HepG2 (cell line): Measurements from ENCODE around the gene FOXL3. TPM values are rescaled to one million over a fixed set of nuclear protein-coding genes. Genes with fewer than 3 reads are reported as not detected.

Experiments
- ATAC-seq: fragments of 200-7000 bp; cut with Tn5 transposase; 3 replicates; pipeline ENCODE4 v1.9.1; 2020; ENCODE audit warnings: mild to moderate bottlenecking, moderate library complexity
- BruUV-seq: library from RNA; stranded (reverse); fragments of 400-500 nt; replicated peaks from 2 replicates; lab custom pipeline; 2021; lab: Mats Ljungman, UMichigan
- CTCF ChIA-PET: fragments of 300-600 bp; formaldehyde crosslinking; extraction: SDS; loops from one replicate; lab custom pipeline; 2021; ENCODE audit warnings: low total read pairs, inconsistent platforms, low intra/inter-chr PET ratio; lab: Yijun Ruan, JAX
- POLR2A ChIA-PET: fragments of 350-600 bp; sonication (Branson Sonifier 250); formaldehyde crosslinking; loops from one replicate; lab custom pipeline; 2020; ENCODE audit warnings: antibody characterized with exemption, inconsistent platforms; lab: Yijun Ruan, JAX
- DNase-seq: peaks from one replicate; pipeline ENCODE4 v3.0.0-alpha.2; 2015; ENCODE audit warnings: low spot score
- FAIRE-seq: peaks from 3 replicates; lab custom pipeline; 2011; peaks lifted over from hg19 to GRCh38; lab: Jason Lieb, UNC
- H2AFZ ChIP-seq: one replicate; pipeline ENCODE4 v1.6.1; 2011; ENCODE audit warnings: low read length, inconsistent platforms
- H3K27ac ChIP-seq: fragments of 300-600 bp; 3 replicates; pipeline ENCODE4 v1.8.0; 2011; ENCODE audit warnings: mixed run types, mild to moderate bottlenecking, mixed read lengths, low read length, inconsistent platforms; ENCODE audit not compliant: insufficient read depth; ENCODE audit errors: extremely low read length
- H3K27me3 ChIP-seq, 2 experiments: fragments of 200-600 bp in 1 of 2; 2 replicates in 1 of 2; 3 replicates in 1 of 2; pipeline versions ENCODE4 v1.6.0 to v1.8.0; 2011; ENCODE audit warnings: low read length in 2 of 2, mild to moderate bottlenecking in 2 of 2, moderate library complexity in 2 of 2, inconsistent platforms in 1 of 2; ENCODE audit not compliant: insufficient read depth in 2 of 2, control insufficient read depth in 1 of 2
- H3K36me3 ChIP-seq, 2 experiments: fragments of 200-600 bp in 1 of 2; replicated peaks in 1 of 2; 2 replicates in 1 of 2; 3 replicates in 1 of 2; pipeline versions ENCODE4 v1.5.1 to v1.8.0; 2011; ENCODE audit warnings: low read length in 2 of 2, inconsistent platforms in 1 of 2; ENCODE audit not compliant: insufficient read depth in 2 of 2, control insufficient read depth in 1 of 2
- H3K4me1 ChIP-seq: 2 replicates; pipeline ENCODE4 v1.5.1; 2012; ENCODE audit warnings: low read length, inconsistent platforms; ENCODE audit not compliant: insufficient read depth
- H3K4me2 ChIP-seq: 2 replicates; pipeline ENCODE4 v1.6.0; 2011; ENCODE audit warnings: low read depth, low read length, inconsistent platforms
- H3K4me3 ChIP-seq, 3 experiments: fragments of 200-600 bp in 1 of 3; sonication (generic), shearing (Covaris generic) in 1 of 3; replicated peaks in 1 of 3; 2 replicates each; pipeline ENCODE4 v1.5.1; 2011 to 2016; ENCODE audit warnings: low read length in 3 of 3, inconsistent platforms in 2 of 3, low read depth in 2 of 3, mild to moderate bottlenecking in 2 of 3, control low read depth in 1 of 3, mixed read lengths in 1 of 3; ENCODE audit not compliant: insufficient read depth in 1 of 3
- H3K79me2 ChIP-seq: one replicate; pipeline ENCODE4 v1.6.1; 2011; ENCODE audit warnings: low read length, inconsistent platforms; ENCODE audit not compliant: insufficient read depth
- H3K9ac ChIP-seq: 2 replicates; pipeline ENCODE4 v1.6.0; 2011; ENCODE audit warnings: mild to moderate bottlenecking, low read depth, low read length, inconsistent platforms; ENCODE audit not compliant: insufficient read depth
- H3K9me3 ChIP-seq: 2 replicates; pipeline ENCODE4 v1.5.1; 2012; ENCODE audit warnings: mild to moderate bottlenecking, low read length
- H4K20me1 ChIP-seq: 2 replicates; pipeline ENCODE4 v1.6.0; 2011; ENCODE audit warnings: inconsistent platforms, mild to moderate bottlenecking, low read length, moderate library complexity; ENCODE audit not compliant: insufficient read depth
- ZNF251 ChIP-seq: sonication (generic); formaldehyde crosslinking; IDR thresholded peaks from 2 replicates; pipeline ENCODE4 v1.9.0; 2021; ENCODE audit warnings: mild to moderate bottlenecking, missing genetic modification reagents
- ZNF263 ChIP-seq: sonication (generic); formaldehyde crosslinking; IDR thresholded peaks from 2 replicates; pipeline ENCODE4 v1.4.0; 2020; ENCODE audit warnings: missing genetic modification reagents
- ZNF276 ChIP-seq: sonication (generic); formaldehyde crosslinking; IDR thresholded peaks from 2 replicates; pipeline ENCODE4 v1.4.0; 2020; ENCODE audit warnings: mild to moderate bottlenecking, low read depth, missing genetic modification reagents
- ZNF367 ChIP-seq: sonication (generic); formaldehyde crosslinking; IDR thresholded peaks from 2 replicates; pipeline ENCODE4 v1.4.0; 2020; ENCODE audit warnings: missing genetic modification reagents, borderline replicate concordance
- ZNF574 ChIP-seq: sonication (generic); formaldehyde crosslinking; IDR thresholded peaks from 2 replicates; pipeline ENCODE4 v1.4.0; 2020; ENCODE audit warnings: missing genetic modification reagents
- WGBS: methylation state at CpG from one replicate; pipeline ENCODE4 v1.1.6; 2017; ENCODE audit warnings: low lambda C conversion rate; 5-methylcytosine and 5-hydroxymethylcytosine counted together
- in situ Hi-C: cut with HindIII; loops from 2 replicates; pipeline ENCODE4 v1.10.0; 2017; ENCODE audit warnings: low pct_unique_long_range_greater_than_20kb; ENCODE audit not compliant: extremely low pct_ligation_motif_present
- intact Hi-C: fragments of 100-400 bp; cut with micrococcal nuclease; formaldehyde crosslinking; loops from one replicate; pipeline ENCODE4 v1.10.0; 2022; ENCODE audit not compliant: unreplicated experiment
- polyA plus RNA-seq, 8 experiments: library from polyadenylated mRNA; depleted of rRNA in 3 of 8; stranded (reverse) in 7 of 8; unstranded in 1 of 8; fragments of >200 nt; fragmentation: Illumina TruSeq in 4 of 8; extraction: Trizol in 4 of 8; gene quantifications; 2 replicates each; pipeline versions ENCODE4 v1.2.1 to v1.2.3, GENCODE V29; 2011 to 2016; ENCODE audit warnings: low read depth in 4 of 8, missing spikeins in 1 of 8, mixed read lengths in 1 of 8; ENCODE audit not compliant: insufficient read depth in 1 of 8
- total RNA-seq, 5 experiments: library from RNA; depleted of rRNA; stranded (reverse); fragments of >200 nt; fragmentation: Illumina TruSeq; extraction: Trizol; gene quantifications; 2 replicates each; pipeline ENCODE4 v1.2.3, GENCODE V29; 2016; ENCODE audit warnings: low read depth in 1 of 5

Gene FOXL3
- total and polyA plus RNA-seq, 2 of the 13 experiments (the other 11 are each of a cell fraction or from before 2014, with no cell fraction given), result not detected

GRCh38 chr7:272108-272615, 17.8 kb upstream of the FOXL3 start:
- BruUV-seq, result no TSS peak
- Histone ChIP-seq H3K27ac (no peak overlapping the region), H3K79me2 (no peaks in the 10 kb centered on the region), H3K4me1 (no peaks in the 10 kb centered on the region), H3K4me3 (no peak overlapping the region), H4K20me1 (no peaks in the 10 kb centered on the region), H3K9me3 (peaks cover 18% of the 10 kb centered on the region), H3K4me2 (no peak overlapping the region), H2AFZ (no peak overlapping the region), H3K27me3 (no peaks in the 10 kb centered on the region; a peak in 2 of 5 replicates), H3K36me3 (no peaks in the 10 kb centered on the region), H3K9ac (no peak overlapping the region)
- CTCF ChIA-PET, result no interaction called here
- ATAC-seq (no peak), FAIRE-seq (no peak), DNase-seq (no peak)
- intact Hi-C loops, result no loop called here
- 56% methylated on average over 14 of the region's 18 CpGs for WGBS
- TF ChIP-seq ZNF574 (CRISPR knock-in tag) (no peak), ZNF263 (peak; percentile 45; the same call in 1 of the 2 replicates), ZNF276 (CRISPR knock-in tag) (no peak), ZNF251 (CRISPR knock-in tag) (no peak), ZNF367 (CRISPR knock-in tag) (no peak)
- in situ Hi-C loops, result no loop called here
- POLR2A ChIA-PET, result no interaction called here
